CD4-positive, alpha-beta T cell treated with Interleukin-17A for 1 hour (primary cell): ENCODE data around the gene USP20.
A peak's percentile ranks its signal among the peaks of the same experiment; 100 is the strongest.

Experiments
- DNase-seq: peaks from one replicate; pipeline ENCODE4 v3.0.0-alpha.2; 2020

The USP20 gene

GRCh38 chr9:129929496-129930125 lies 94.4 kb downstream of the USP20 start:
- DNase-seq = no peak

- peak; percentile 67 for DNase-seq
Observed at GRCh38 chr9:129930743-129931142, 95.5 kb downstream of the USP20 start.
